ENCODE measurements around the gene LGALS9.
"Not testable (repeated sequence)": the region's sequence is repeated elsewhere in the genome, so short reads cannot be mapped to it uniquely, and the experiment has no call there.

Gene LGALS9

GRCh38 chr17:27603880-27604794, 26.9 kb upstream of the LGALS9 start:
- DNase-seq: no peak

GRCh38 chr17:27605409-27605808, 25.6 kb upstream of the LGALS9 start:
- DNase-seq: no peak

GRCh38 chr17:27607521-27608091, 23.4 kb upstream of the LGALS9 start:
- no peak for DNase-seq

DNA sequence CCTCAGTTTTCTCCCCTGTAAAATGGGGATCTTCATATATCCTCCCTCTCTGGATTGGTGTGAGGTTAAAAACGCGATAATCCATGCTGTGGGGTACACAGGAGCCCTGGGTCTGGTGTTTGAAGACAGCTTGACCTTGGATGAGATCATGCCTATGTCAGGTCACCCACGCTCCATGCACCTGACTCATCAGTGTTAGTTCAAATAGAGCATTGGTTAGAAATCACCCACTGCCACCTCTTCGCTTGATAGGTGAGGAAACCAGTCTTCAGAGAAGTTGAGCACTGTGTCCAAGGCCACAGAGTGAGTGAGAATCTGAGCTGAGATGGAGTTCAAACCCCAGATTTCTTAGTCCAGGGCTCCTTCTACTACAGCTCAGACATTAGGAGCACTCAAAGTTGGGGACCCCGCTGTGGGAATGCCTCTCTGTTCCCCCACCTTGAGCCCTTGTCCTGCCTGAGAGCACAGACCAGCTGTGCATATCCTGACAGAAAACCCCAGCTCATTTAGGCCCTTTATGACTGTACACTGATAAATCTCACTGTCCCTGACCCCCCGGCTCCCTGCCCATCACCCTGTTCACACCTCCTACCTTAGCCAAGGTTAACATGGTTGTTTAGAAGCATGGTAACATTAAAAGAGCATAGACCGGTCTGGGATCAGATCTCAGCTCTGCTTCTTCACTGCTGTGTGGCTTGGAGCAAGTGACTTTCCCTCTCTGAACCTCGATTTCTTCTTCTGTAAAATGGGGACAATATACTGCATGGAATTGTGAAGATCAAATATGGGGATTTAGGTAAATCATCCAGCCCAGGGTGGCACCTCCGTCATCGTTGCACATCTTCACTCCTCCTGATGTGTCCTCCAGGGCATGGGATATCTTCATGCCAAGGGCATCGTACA, 22.4 kb upstream of the LGALS9 start:
- no peak for DNase-seq

DNA sequence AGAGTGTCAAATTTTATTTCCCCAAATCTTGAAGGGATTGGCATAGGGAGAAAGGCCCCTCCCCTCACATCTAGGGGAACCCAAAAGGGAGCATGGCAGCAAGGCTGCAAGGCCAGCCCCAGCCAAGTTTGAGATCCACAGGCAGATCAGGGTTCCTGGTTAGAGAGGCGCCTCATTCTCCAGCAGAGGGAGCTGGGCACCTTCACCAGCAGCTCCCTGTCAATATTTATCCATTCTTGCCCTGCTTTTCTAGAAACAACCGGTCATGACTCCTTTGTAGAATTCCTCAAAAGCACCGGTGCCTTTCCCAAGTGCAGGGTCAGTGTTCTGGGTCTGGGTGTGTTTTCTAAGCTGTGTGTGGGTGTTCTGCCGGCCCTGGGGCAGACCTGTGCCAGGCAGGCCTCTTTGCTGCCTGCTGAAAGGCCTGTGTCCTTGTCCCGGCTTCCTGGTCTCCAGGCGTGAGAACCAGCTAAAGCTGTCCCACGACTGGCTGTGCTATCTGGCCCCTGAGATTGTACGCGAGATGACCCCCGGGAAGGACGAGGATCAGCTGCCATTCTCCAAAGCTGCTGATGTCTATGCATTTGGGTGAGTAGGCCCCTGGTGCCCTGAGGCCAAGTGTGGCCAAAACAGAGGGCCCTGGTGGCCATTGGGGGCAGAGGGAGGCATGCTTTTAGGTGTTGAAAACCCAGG, 21.2 kb upstream of the LGALS9 start:
- DNase-seq: no peak

- no peak for DNase-seq
Observed at GRCh38 chr17:27610304-27610677, 20.7 kb upstream of the LGALS9 start.

DNA sequence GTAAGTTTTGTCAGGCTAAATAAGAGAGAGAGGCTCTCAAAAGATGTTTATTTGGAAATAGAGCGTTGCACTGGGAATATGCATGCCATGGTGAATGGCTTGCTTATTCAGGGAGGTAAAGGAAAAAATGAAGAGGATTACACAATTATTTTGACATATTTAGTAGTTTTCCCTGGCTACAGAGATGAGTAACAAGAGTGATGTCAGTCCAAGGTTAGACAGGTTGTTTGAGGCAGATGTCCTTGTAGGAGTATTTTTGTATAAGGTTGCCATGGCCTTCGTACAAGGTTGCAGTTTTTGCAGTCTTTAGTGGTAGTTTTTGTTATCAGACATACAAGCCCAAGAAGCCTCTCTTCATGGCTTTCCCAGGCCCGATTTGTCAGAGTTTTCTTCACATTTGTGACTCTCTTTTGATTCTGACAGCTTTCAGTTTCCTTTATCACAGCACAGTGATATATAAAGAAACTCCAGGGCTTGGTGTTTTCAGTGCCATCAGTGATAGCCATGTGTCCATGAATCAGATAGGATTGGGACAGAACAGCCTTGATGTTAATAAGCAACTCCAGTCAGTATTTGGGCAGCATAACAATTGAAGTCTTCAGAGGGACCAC, 18.7 kb upstream of the LGALS9 start:
- no peak for DNase-seq

GRCh38 chr17:27613433-27613832, 17.6 kb upstream of the LGALS9 start:
- no peak for DNase-seq

DNA sequence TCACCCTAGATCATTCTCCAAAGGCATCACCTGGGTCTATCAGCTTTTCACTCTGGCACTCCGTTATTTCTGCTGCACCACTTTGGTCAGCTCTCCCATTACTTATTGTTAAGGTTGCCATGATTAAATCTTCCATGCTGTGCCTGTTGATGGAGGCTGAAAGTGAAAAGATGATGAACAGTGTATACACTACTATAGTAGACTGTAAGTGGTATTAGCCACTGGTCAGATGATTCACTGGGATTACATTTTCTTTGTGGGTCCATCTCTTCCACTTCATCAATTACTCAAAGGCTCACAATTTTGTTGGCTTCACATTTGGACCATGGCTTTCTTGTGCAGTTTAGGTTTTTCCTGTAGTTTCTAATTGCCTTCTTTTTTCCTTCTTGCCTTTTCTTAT, 15.9 kb upstream of the LGALS9 start:
- DNase-seq: no peak

GRCh38 chr17:27616414-27616813, 14.6 kb upstream of the LGALS9 start:
- no peak for DNase-seq

DNA sequence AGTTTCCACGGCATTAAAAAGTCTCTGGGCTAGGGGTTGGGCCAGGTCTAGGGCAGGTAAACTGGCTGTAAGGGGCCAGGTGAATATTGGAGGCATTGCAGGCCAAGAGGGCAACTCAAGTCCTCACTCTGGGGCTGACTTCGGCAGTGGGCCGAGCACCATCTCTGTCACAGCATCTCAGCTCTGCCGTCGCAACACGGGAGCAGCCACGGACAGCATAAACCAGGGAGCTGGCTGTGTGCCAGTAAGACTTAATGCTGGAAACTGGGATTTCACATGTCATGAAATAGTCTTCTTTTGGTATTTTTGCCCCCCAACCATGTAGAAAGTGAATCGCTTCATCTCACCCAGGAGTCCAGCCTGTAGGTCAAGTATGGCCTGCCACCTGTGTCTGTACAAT, 12.6 kb upstream of the LGALS9 start:
- no peak for DNase-seq

GRCh38 chr17:27620721-27621120, 10.3 kb upstream of the LGALS9 start:
- DNase-seq: no peak

GRCh38 chr17:27621536-27621935, 9.5 kb upstream of the LGALS9 start:
- DNase-seq: no peak

- no peak for DNase-seq
Observed at GRCh38 chr17:27621942-27622559, 8.9 kb upstream of the LGALS9 start.

- DNase-seq: no peak
Observed at GRCh38 chr17:27622986-27623385, 8.0 kb upstream of the LGALS9 start.

- no peak for DNase-seq
Observed at GRCh38 chr17:27623614-27624013, 7.4 kb upstream of the LGALS9 start.

- DNase-seq: no peak
Observed at GRCh38 chr17:27624539-27624938, 6.4 kb upstream of the LGALS9 start.

GRCh38 chr17:27625856-27626255, 5.1 kb upstream of the LGALS9 start:
- DNase-seq: no peak

GRCh38 chr17:27627514-27627913, 3.5 kb upstream of the LGALS9 start:
- DNase-seq: no peak

GRCh38 chr17:27628376-27628775, 2.6 kb upstream of the LGALS9 start:
- DNase-seq: no peak

DNA sequence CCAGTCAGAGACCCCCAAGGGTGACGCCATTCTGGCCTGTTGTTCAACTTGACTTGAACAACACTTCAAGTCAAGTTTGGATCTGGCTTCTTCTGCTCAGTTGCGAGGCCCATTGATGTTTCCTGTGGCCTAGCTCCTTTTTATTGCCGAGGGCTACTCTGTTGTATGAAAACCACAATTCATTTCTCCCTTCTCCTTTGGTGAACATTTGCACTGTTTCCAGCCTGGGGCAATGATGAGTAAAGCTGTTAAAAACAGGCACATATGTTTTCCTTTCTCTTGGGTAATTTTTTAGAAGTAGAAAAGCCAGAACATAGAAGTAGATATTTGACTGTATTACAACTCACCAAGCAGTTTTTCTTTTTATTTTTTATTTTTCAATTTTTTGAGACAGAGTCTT, 1.7 kb upstream of the LGALS9 start:
- DNase-seq: not testable (repeated sequence)

GRCh38 chr17:27631411-27631760, 398 bp downstream of the LGALS9 start:
- DNase-seq: no peak

All from stimulated activated CD4-positive, alpha-beta T cell treated with anti-CD3 and anti-CD28 coated beads, Interleukin-4, amount 100 ng/mL, for 1 hour (primary cell).